Mesenteric fat pad (tissue), 1 donor: ENCODE measurements around the gene CD9. TPM values are rescaled to one million over a fixed set of nuclear protein-coding genes. Genes with fewer than 3 reads are reported as not detected.
"Not testable (repeated sequence)": the region's sequence is repeated elsewhere in the genome, so short reads cannot be mapped to it uniquely, and the experiment has no call there.

Experiments used
- DNase-seq: peaks from one replicate; pipeline ENCODE4 v3.0.0-alpha.2; 2020; ENCODE audit warnings: low spot score
- total RNA-seq: library from RNA; stranded (reverse); fragmentation: NEBNext Ultra II Directional; extraction: Animal tissue kit (Norgen Biotek cat#: 25700); gene quantifications from one replicate; pipeline ENCODE4 v1.2.1, GENCODE V29; 2021
- donor health status: DM: yes; HTN: yes; CAD: no.

The CD9 gene
- total RNA-seq, 1 donor from 2014 or later = 57.7 TPM

DNA sequence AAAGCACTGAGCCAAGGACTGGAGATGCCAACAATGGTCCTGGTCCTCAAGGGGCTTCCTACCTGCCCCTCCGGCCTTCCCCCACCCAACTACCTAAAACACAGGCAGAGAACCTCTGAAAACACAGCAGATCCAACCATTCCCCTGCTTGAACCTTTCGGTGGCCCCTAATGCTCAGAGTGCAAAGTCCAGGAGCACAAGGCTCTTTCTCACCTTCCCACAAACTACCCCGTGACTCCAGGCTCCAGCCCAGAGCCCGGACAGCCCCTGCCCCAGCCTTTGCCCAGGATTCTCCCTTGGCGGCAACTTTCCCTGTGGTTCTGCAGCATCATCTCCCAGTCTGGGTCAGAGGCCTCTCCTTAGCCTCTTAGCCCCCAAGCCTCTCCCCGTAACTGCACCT, 1.6 kb upstream of the CD9 start:
- DNase-seq = no peak

DNA sequence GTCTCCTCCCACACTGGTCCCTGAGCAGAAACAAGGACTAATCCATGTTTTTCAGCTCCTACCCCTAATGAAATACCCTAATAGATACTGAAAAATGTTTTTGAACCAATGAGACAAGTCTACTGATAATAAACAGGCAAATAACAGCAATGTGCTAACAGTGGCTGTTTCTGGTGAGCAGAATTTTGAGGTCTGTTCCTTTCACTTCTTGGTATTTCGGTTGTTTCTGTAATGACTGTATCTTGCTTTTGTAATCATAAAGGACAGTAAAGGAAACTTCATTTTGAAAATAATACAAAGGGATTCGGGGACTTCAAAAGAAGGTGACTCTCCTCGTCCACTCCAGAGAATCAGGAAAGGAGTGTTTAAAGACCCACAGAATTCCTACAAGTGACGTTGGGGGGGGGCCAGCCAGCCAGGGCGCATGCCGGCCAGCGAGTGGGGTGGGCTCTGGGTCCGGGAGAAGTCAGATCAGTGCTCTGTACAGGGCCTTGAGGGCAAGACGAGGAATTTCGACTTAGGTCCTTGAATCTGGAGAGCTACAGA, 1.1 kb upstream of the CD9 start:
- DNase-seq = no peak

DNA sequence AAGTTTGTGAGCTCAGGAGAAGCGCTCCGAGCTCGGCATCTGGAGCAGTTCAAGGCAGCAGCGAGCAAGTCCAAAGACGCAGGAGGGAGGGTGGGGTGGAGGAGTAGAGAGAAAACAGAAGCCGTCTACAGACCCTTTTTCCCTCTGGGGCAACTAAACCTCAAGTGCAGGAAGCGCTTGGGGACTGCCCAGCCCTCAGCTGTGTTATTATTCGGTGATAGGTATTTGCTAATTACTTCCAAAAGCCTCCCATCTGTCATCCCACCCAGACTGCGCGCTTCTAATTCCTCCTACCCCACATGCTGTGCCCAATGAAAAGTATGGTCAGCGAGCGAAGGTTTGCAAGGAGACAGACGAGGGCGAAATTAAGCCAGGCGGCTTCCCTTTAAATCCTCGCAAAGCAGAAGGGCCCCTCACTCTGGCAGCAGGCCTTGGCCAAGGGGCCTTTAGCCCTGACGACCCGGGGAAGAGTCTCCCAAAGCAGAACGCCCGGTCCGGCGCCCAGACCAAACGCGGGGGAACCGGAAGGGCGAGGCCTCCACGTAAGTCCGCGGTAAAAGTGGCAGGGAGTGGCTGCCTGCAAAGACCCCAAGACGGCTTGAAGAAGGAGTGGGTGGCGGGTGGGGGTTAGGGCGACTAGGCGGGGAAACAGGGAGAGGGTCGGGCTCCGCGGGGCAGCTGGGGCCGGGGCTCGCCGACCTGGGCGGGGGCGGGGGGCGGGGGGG, 507 bp upstream of the CD9 start:
- no peak for DNase-seq

DNA sequence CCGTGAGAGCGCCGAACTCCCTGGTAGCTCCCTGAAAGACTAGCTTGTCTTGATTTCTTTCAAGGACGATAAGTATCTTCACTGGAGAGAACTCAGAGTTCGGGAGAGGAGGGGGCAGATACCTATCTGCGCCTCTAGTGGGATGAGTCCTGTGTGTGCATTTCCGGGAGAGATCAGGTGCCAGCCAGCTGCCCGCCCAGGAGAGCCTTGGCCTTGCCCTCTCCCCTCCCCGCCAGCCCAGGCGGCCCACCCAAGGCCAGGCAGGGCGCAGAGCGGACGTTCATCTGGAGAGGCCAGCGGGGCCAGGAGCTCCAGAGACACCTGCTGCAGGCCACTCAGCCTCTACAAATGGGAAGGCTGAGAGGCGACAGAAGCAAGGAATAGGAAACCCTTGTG, 1.0 kb downstream of the CD9 start:
- DNase-seq = no peak

DNA sequence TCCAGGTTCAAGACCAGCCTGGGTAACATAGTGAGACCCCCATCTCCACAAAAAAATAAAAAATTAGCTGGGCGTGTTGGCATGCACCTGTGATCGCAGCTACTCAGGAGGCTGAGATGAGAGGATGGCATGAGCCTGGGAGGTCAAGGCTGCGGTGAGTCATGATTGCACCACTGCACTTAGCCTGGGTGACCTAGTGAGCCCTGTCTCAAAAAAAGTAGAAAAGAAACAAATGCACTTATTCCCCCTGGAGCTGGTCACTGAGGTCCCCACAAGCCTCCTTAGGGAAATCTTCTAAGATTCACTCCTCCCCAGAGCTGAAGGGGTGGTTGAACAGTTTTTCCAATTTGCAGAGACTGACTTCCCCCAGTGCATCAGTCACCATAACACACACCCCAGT, 1.6 kb downstream of the CD9 start:
- DNase-seq = no peak

DNA sequence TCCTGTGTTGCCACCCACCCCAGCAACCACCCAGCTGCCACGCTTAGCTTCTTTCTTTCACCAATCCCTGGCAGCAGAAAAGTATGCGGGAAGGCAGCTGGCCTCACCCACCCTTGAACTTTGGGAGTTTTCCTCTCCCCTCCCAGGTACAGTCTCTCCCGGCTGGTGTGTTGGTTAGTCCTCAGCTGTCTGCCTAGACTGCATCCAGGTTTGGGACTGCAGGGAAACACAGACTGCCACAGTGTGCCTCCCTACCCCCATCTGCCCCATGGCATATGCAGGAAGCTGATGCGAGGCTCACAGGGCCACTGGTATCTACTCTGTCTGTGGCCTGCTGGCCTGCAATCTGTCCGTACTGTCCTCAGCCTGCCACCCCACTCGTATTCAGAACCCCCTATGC, 2.1 kb downstream of the CD9 start:
- no peak for DNase-seq

DNA sequence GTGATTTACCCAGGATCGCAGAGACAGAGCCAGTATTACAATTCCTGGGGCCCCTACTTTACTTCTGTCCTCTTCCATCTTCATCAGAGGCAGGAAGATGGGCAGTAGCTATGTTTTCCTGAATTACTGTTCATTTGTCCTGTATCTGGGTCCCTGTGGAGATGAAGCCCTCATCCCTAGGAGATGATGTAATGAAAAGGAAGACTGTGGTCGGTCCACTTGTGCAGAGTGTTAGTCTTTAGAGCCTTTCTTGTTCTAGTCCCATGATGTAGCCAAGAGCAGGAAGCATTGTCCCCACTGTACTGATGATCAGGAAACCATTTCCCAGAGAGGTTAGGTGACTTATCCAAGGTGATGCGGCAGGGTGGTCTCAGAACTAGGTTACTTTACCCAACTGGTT, 2.6 kb downstream of the CD9 start:
- DNase-seq = no peak

DNA sequence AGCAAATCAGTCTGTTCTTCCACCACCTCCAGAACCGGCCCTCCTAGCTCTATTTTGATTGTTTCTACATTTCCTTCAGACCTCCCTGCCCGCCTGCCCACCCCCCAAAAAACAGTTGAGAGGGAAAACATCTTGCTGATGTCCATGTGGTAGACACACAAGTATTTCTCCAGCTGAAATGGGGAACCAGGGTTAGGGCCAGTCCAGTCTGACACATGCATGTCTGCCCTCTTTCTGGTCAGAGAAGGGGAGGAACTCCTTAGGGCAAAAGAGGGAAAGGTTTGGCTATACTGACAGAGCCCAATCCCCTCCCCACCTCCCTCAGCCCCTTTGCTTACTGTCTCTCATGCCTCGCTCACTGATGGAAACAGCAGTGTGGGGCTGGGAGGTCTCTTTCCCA, 3.4 kb downstream of the CD9 start:
- DNase-seq = no peak

DNA sequence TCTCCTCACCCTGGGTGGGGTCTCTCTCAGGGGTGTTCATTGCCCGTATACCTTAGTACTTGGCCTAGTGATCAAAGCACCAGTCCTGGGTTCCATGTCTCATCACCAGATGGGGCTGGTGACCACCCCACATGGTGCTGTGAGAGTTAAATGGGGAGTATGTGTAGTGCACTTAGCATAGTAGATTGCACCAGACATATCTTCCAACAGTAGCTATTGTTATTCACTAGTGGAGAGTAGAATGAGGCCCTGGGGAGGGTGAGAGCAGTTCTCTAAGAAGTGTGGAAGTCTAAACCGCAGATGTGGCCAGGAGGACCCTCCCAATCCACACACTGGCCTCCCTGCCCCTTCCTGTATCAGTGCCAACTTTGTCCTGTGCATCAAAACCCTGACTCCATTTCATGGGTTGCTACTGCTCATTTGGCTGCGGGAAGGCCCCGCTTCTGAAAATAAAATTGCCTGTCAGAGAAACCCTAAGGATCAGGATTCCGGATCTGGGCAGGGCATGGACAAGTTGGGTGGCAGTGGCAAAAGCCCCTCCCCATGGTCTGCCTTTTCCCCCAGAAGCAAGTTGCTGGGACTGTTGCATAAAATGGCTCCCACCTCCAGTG, 4.4 kb downstream of the CD9 start:
- no peak for DNase-seq

DNA sequence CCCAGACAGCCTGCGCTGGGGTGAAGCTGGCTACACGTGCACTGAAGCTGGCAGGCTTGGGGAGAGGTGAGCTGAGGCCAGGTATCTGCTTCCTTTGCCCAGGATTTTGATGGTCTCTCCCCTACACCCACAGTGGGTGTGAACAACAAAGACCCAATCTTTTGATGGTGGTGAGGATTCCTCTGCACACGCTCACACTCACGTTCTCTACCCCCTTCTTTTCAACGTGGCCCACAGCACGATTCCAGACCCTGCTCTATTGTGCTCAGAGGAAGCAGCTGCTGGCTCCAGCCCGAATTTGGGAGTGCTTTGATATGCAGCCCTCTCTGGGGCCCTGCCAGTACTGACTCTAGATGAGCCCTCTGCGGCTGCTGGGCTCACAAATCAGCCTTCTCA, 4.9 kb downstream of the CD9 start:
- DNase-seq = no peak

DNA sequence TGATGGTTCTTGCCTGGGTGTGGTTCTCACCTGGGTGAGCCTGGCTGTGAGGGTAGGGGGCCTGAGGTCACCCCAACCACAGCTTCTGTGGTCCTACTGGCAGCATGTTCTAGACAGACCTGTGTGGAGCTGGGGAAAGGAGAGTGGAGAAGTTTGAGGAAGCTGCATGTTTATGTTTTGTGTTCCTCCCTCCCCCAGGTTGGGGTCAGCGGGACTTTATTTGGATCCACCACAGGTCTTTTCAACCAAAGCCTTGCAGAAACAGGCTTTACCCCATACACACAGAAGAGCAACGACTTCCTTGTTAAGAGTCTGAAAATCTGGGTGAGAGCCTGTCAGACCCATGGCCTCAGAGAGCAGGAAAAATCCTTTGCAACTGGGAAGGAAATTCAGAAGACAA, 5.6 kb downstream of the CD9 start:
- no peak for DNase-seq

DNA sequence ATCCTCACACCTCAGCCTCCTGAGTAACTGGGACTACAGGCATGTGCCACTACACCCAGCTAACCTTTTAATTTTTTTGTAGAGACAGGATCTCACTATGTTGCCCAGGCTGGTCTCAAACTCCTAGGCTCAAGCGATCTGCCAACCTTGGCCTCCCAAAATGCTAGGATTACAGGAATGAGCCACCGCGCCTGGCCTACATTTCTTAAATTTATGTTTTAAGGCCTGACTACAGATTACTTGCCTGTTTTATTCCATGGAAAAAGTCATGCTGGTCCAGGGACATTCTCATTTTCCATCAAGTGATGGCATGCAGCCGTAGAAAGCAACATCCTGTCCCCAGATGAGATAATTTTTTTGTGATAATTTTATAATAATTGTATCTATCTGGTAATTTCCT, 6.1 kb downstream of the CD9 start:
- DNase-seq = no peak

DNA sequence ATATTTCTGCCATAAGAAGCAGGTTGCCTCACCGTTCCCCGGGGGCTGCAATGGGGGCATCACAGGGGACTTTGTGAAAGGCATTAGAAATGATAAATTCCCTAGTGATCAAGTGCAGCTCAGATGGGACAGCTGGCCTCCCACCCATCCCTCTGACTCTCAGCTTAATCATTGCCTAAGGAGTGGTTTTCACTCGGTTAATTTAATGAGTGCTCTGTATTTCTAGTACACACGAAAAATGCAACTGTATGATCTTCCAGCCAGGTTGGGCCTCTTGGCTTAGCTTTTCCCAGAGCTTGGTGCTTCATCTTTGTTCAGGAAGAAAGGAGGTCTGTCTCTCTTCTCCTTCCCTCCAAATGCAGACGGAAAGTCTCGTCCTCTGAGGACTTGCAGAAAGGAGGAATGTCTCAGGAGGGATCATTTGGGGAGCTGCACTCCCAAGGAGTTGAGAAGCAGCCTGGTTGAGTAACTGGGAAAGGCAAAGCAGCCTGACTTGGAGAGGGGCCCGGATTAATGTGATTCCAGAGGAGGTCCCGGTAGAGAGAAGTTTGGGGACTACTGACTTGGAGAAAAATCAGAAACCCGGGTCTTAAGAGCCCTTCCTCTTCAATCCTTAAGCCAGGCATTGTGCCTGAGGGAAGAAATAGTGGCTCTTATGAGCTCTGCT, 7.2 kb downstream of the CD9 start:
- no peak for DNase-seq

DNA sequence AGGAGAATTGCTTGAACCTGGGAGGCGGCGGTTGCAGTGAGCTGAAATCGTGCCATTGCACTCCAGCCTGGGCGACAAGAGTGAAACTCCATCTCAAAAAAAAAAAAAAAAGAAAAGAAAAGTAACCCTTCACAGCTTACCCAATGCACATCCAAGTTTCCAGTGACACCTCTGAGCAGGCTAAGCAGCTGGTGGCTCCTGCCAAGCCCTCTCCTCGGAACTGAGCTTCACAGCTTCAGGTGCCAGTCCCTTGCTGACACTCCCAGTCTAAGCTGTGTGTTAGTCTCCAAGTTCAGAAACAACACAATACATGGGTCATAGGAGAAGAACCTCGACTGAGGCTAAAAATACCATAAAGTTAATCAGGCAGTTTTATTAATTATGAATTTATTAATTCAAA, 7.9 kb downstream of the CD9 start:
- DNase-seq = no peak

DNA sequence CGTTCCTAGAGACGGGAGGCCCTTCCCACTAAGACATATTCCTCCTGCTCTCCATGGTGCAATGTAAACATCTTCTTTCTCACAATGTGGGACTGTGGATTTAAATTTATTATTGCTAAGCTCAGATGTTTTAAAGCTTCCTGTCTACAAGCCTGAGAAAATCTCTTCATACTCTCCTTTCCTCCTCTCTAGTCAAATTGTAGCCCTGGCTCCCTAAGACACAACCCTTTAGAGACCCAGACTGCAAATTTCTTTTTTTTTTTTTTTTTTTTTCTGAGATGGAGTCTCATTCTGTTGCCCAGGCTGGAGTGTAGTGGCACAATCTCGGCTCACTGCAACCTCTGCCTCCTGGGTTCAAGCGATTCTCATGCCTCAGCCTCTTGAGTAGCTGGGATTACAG, 9.2 kb downstream of the CD9 start:
- DNase-seq = not testable (repeated sequence)

DNA sequence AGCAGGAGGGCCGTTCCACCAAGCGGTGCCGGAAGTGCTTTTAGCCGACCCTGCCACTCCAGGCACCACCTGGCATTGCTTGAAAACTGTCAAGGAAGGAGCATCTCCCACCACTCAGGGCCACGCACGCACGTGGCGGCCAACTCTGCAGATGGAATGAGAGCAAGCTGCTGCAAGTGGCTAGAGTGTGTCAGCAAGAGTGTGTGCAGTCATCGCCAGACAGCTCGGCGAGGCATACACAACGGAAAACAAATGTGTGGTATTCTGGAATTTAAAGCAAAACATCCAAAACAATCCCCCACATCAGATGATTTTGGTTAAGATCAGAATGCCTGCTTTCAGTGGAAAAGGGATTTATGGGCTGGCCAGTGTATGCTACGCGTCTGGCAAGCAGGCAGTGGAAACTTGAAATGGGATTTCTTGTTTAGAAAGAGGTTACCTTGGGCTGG, 11.2 kb downstream of the CD9 start:
- no peak for DNase-seq

DNA sequence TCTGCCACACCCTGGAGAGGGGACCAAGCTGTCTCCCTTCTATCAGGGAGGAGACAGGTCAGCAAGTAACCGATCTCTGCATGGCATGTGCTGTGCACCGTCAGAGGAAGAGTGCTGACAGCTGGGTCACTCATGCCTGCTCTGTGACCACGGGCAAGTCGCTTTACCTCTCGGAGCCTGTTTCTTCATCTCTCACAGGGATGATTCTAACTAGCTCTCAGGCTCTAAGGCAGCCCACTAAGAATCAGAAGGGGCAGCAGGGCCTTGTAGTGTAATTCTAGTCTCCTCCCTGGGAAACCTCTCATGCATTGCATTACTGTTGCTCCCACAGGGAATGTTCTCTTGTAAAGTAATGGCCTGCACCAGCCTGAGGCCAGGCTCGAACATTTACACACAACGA, 11.9 kb downstream of the CD9 start:
- no peak for DNase-seq

DNA sequence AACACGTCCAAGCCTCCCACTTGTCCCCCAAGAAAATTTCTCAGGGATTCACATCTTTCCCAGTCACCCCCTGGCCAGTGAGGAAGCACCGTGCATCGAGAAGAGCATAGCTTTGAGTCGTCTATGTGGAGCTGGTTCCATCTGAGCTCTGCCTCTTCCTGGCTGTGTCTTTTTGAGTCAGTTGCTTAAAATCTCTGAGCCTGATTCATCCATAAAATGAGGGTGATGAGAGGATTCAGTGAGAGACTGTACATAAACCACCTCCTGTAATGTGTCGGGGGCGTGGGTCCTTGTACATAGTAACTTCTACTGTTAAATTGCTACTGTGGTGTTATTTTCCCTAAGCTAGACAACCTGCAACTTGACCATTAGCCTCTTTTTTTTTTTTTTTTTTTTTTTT, 13.8 kb downstream of the CD9 start:
- DNase-seq = no peak

DNA sequence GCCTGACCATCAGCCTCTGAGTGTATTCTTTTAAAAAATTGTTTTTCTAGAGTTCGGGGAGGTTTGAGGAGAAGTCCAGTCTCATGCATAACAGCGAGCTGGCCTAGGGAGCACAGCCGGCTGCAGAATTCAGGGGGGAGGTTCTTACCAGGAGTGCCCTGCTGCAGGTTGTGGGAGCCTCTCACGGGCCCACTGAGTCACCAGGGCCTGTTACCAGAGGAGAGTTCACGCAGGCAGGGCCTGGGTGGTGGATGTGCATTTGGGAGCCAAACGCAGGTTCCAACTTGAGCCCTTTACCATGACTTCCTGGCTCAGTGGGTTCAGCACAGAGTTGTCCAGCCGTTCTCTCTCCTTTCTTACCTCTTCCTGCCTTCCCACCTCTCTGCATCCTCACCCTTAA, 14.4 kb downstream of the CD9 start:
- no peak for DNase-seq

DNA sequence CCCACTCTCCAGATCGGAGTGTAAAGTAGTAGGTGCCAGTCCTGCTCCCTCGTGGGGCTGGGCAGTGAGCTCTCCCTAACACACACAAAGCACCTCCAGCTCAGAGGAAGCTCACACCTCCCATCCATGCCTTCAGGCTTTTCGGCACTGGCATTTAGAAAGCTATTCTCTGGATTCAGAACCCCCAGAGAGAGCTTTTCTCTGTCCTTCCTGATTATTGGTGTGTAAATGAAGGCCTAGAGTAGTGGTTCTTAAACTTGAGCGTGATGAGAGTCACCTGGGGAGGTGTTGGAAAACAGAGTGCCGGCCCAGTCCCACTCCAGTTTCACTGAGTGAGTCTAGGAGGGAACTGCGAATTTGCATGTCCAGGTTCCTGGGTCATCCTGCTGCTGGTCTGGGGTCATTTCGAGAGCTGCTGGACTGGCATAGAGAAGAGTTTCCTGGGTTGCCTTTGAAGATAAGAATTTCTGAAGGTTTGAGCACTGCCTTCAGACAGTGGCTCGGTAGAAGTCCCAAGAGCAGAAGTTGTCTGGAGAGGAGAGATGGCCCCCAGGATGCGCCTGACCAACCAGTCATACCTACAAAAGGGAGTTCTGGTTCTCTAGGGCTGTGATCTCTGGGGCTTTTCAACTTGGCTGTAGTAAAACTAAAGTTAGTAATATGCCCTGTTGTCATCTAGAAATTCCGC, 15.1 kb downstream of the CD9 start:
- DNase-seq = no peak

DNA sequence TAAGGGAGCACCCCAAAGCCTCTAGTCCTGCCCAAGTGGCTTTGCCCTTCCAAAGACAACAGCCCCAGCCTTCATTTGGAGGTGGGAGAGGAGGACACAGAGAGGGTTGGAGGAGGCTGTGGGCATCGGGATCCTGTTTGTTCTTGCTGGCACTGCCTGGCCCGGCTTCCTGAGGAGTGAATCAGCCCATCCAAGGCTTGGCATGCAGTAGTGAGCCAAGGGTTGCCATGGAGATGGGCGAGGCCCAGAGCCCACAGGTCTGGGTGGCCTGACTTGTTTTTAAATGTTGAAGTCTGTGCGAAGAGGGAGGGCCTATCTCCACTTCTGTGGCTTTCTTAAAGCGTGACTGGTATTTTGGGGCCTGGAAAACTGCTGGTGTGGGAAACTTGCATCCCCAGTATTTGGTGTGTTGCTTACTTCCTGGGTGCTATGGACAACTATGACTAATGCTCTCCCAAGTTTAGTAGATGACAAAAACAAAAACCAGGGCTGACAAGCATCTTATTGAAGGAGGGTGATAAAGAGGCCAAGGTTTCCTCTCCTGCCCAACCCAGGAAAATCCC, 15.8 kb downstream of the CD9 start:
- DNase-seq = no peak

DNA sequence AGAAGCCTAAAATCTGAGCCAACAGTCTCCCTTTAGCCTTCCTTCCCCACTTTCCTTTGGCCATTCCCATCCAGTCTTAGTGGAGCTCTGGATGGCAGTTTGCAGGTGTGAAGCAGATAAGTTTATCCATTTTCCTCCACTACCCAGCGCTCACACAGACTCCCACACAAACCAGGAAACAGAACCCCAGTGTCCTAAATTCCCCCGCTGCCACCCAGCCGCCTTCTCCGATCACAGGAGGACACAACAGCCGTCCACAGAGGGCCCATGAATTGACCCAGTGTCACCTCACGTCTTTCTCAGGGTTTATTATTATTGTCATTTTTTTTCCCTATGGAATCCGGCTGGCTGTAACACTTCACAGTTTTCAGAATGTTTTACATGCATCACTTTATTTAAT, 16.4 kb downstream of the CD9 start:
- DNase-seq = no peak
